Measurements from ENCODE around the gene FAM177B.
"Not testable (repeated sequence)": the region's sequence is repeated elsewhere in the genome, so short reads cannot be mapped to it uniquely, and the experiment has no call there.

The FAM177B gene

GRCh38 chr1:222757646-222758268, 20.8 kb downstream of the FAM177B start:
- TF ChIP-seq POLR2A (IDR thresholded peaks at IDR 0.05; ENCODE audit: low read length) = no peak

GRCh38 chr1:222759451-222760035, 22.5 kb downstream of the FAM177B start:
- DNase-seq = no peak
- TF ChIP-seq POLR2A (IDR thresholded peaks at IDR 0.05; ENCODE audit: low read length) (no peak), GATA1 (IDR thresholded peaks at IDR 0.05; ENCODE audit: low read depth, low read length) (no peak)

More at GRCh38 chr1:222757646-222758268, 20.8 kb downstream of the FAM177B start:
- DNase-seq = no peak

DNA sequence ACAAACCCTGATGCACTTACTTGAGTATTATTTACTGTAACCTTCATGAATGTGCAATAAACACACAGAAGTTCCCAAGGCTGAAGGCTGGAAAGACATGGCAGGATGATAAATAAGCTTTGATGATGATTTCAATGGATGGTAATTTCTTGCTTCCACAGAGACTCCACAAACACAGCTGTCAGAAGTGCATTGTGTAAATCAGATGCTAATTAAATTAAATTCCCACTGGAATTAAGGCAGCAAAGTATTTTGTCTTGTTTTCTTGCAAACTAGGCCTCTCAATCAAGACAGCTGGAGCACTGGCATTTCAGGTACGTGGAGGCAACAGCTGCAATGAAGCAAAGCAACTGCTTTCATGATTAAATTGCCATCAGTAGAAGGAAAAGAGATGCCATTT, 24.1 kb downstream of the FAM177B start:
- DNase-seq = no peak
- TF ChIP-seq GATA1 (IDR thresholded peaks at IDR 0.05; ENCODE audit: low read depth, low read length) = no peak
- no peak for TF ChIP-seq POLR2A (IDR thresholded peaks at IDR 0.05; ENCODE audit: low read length)

DNA sequence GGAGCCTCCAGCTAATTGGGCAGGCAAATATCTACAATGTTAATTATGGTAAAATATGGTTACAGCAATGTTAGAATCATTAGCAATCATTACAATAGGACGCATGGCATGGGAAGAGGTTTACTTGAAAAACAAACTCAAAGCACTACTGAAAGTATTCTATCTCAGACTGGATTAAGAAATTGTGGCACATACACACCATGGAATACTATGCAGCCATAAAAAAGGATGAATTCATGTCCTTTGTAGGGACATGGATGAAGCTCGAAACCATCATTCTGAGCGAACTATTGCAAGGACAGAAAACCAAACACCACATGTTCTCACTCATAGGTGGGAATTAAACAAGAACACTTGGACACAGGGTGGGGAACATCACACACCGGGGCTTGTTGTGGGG, 25.2 kb downstream of the FAM177B start:
- DNase-seq = not testable (repeated sequence)

DNA sequence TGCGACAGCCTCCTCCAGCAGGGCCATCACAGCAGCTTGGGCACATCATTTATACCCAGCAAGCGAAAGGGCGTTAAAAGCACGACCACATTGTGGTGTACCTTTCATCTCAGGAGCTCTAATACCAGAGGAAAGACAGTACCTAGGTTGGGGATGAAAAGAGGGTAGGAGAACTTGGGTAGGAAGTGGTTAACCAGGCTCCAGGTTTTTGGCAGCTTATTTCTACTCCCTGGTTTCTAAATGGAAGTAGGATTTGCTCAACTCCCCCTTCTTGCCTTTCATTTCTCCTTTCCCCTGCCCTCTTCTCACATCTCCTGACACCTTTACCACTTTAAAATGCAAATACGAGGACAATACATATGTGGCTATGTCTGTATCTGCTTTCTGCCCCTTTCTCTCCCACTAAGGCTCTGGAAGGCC, 30.2 kb downstream of the FAM177B start:
- DNase-seq = no peak
- no peak for TF ChIP-seq GATA1 (IDR thresholded peaks at IDR 0.05; ENCODE audit: low read depth, low read length)
- TF ChIP-seq POLR2A (IDR thresholded peaks at IDR 0.05; ENCODE audit: low read length) = no peak

DNA sequence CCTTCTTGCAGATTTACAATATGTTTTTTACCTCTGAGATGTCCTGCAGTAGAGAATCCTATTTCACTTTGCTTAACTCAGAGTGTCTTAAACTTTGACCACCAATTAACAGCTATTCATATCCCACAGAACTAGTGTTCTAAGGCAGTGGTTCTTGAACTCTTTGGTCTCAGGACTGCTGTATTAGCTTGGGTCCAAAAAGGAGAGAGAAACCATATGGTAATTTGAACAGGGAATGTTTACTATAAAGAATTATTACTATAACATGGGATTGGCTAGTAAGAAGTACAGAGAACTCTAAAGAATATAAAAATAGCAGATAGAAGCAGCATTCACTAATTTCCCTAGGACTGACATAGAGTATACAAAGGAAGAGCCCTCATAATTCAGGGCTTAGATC, 31.6 kb downstream of the FAM177B start:
- DNase-seq = no peak

DNA sequence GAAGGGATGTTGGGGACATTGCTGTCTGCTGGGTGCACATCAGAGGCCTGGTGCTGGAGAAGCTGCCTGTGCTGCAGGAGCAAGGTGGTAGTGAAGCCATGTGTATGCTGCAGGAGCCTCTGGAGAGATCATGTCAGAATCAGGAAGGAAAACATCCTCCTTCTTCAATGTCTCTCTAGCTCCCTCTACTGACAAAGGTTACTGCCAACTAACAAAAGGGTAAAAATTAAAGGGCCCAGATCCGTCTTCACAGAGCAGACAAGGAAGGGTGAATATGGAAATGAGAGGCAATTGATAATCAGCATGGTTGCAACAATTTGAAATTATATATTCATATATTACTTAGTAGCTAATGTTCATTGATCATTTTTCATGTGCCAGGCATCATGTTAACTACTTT, 32.2 kb downstream of the FAM177B start:
- TF ChIP-seq GATA1 (IDR thresholded peaks at IDR 0.05; ENCODE audit: low read depth, low read length) (no peak), POLR2A (IDR thresholded peaks at IDR 0.05; ENCODE audit: low read length) (no peak)
- DNase-seq = peak; percentile 41 to 48

More for the DNA sequence above, 31.6 kb downstream of the FAM177B start:
- TF ChIP-seq GATA1 (IDR thresholded peaks at IDR 0.05; ENCODE audit: low read depth, low read length) (no peak), POLR2A (IDR thresholded peaks at IDR 0.05; ENCODE audit: low read length) (no peak)

- no peak for DNase-seq
- no peak for TF ChIP-seq GATA1 (IDR thresholded peaks at IDR 0.05; ENCODE audit: low read depth, low read length)
- no peak for TF ChIP-seq POLR2A (IDR thresholded peaks at IDR 0.05; ENCODE audit: low read length)
These were observed 33.1 kb downstream of the FAM177B start for GRCh38 chr1:222769971-222770620.

GRCh38 chr1:222772996-222773379, 36.0 kb downstream of the FAM177B start:
- no peak for DNase-seq
- TF ChIP-seq GATA1 (IDR thresholded peaks at IDR 0.05; ENCODE audit: low read depth, low read length) (no peak), POLR2A (IDR thresholded peaks at IDR 0.05; ENCODE audit: low read length) (no peak)

GRCh38 chr1:222777463-222777862, 40.5 kb downstream of the FAM177B start:
- TF ChIP-seq GATA1 (IDR thresholded peaks at IDR 0.05; ENCODE audit: low read depth, low read length) = no peak
- TF ChIP-seq POLR2A (IDR thresholded peaks at IDR 0.05; ENCODE audit: low read length) = no peak
- no peak for DNase-seq

- no peak for TF ChIP-seq GATA1 (IDR thresholded peaks at IDR 0.05; ENCODE audit: low read depth, low read length)
- TF ChIP-seq POLR2A (IDR thresholded peaks at IDR 0.05; ENCODE audit: low read length) = no peak
- DNase-seq = no peak
These were observed 41.0 kb downstream of the FAM177B start for GRCh38 chr1:222777977-222778376.

DNA sequence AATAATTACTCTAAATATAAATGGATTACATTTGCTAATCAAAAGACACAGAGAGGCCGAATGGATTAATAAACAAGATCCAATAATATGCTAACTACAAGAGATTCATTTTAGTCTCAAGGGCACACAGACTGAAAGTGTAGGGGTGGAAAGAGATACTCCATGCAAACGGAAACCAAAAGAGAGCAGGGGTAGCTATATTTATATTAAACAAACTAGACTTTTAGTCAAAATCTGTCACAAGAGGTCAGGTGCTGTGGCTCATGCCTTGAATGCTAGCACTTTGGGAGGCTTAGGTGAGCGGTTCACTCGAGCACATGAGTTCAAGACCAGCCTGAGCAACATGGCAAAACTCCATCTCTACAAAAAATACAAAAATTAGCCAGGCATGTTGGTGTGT, 44.2 kb downstream of the FAM177B start:
- no peak for DNase-seq
- no peak for TF ChIP-seq GATA1 (IDR thresholded peaks at IDR 0.05; ENCODE audit: low read depth, low read length)
- no peak for TF ChIP-seq POLR2A (IDR thresholded peaks at IDR 0.05; ENCODE audit: low read length)

GRCh38 chr1:222783051-222783450, 46.0 kb downstream of the FAM177B start:
- DNase-seq = no peak
- no peak for TF ChIP-seq POLR2A (IDR thresholded peaks at IDR 0.05; ENCODE audit: low read length)
- no peak for TF ChIP-seq GATA1 (IDR thresholded peaks at IDR 0.05; ENCODE audit: low read depth, low read length)

GRCh38 chr1:222784371-222784770, 47.4 kb downstream of the FAM177B start:
- TF ChIP-seq GATA1 (IDR thresholded peaks at IDR 0.05; ENCODE audit: low read depth, low read length) = no peak
- TF ChIP-seq POLR2A (IDR thresholded peaks at IDR 0.05; ENCODE audit: low read length) = no peak
- DNase-seq = no peak

GRCh38 chr1:222784916-222785315, 47.9 kb downstream of the FAM177B start:
- no peak for DNase-seq
- TF ChIP-seq POLR2A (IDR thresholded peaks at IDR 0.05; ENCODE audit: low read length) (no peak), GATA1 (IDR thresholded peaks at IDR 0.05; ENCODE audit: low read depth, low read length) (no peak)
